Mucosa of rectum (tissue), 2 donors: Measurements from ENCODE around the gene NINJ2.

ENCODE experiments used
- H3K27ac ChIP-seq, 2 donors: one replicate each; pipeline ENCODE4 v1.7.0; 2013; ENCODE audit warnings: inconsistent platforms in 2 of 2, low read depth in 2 of 2, low read length in 2 of 2
- H3K27me3 ChIP-seq, 2 donors: one replicate each; pipeline ENCODE4 v1.7.0; 2013; ENCODE audit warnings: low read length in 2 of 2; ENCODE audit not compliant: control insufficient read depth in 2 of 2, insufficient read depth in 2 of 2
- H3K36me3 ChIP-seq, 2 donors: one replicate each; pipeline ENCODE4 v1.7.0; 2013; ENCODE audit warnings: low read length in 2 of 2; ENCODE audit not compliant: control insufficient read depth in 2 of 2, insufficient read depth in 2 of 2
- H3K4me1 ChIP-seq, 2 donors: one replicate each; pipeline ENCODE4 v1.7.0; 2013; ENCODE audit warnings: low read length in 2 of 2, mild to moderate bottlenecking in 1 of 2; ENCODE audit not compliant: control insufficient read depth in 2 of 2, insufficient read depth in 2 of 2
- H3K4me3 ChIP-seq, 2 donors: one replicate each; pipeline ENCODE4 v1.7.0; 2013; ENCODE audit warnings: low read length in 2 of 2
- H3K9ac ChIP-seq, 2 donors: one replicate each; pipeline ENCODE4 v1.7.0; 2013; ENCODE audit warnings: low read length in 2 of 2, low read depth in 1 of 2, mild to moderate bottlenecking in 1 of 2
- H3K9me3 ChIP-seq, 2 donors: one replicate each; pipeline ENCODE4 v1.7.0; 2013; ENCODE audit warnings: low read length in 2 of 2; ENCODE audit not compliant: control insufficient read depth in 2 of 2
- donor health status: healthy.
- donor health status: Normal muscosa, but diverticular disease.

The NINJ2 gene

GRCh38 chr12:607541-608001 lies 55.7 kb downstream of the NINJ2 start:
- Histone ChIP-seq H3K27ac (no peak overlapping the region), H3K9ac (no peak overlapping the region), H3K9me3 (no peaks in the 10 kb centered on the region), H3K4me1 (peaks cover 0 to 7% of the 10 kb centered on the region in 2 donors), H3K4me3 (no peak overlapping the region), H3K36me3 (no peaks in the 10 kb centered on the region), H3K27me3 (no peaks in the 10 kb centered on the region)

GRCh38 chr12:604956-605355 lies 58.3 kb downstream of the NINJ2 start:
- H3K27ac ChIP-seq = no peak overlapping the region
- H3K27me3 ChIP-seq = no peaks in the 10 kb centered on the region
- no peaks in the 10 kb centered on the region for H3K9me3 ChIP-seq
- no peak overlapping the region for H3K4me3 ChIP-seq
- no peaks in the 10 kb centered on the region for H3K36me3 ChIP-seq
- H3K9ac ChIP-seq = no peak overlapping the region
- peaks cover 0 to 1% of the 10 kb centered on the region in 2 donors for H3K4me1 ChIP-seq

GRCh38 chr12:602700-603068 lies 60.6 kb downstream of the NINJ2 start:
- no peak overlapping the region for H3K27ac ChIP-seq
- H3K4me1 ChIP-seq = no peaks in the 10 kb centered on the region

GRCh38 chr12:601976-602699 lies 61.1 kb downstream of the NINJ2 start:
- H3K9me3 ChIP-seq = no peaks in the 10 kb centered on the region
- H3K9ac ChIP-seq = no peak overlapping the region
- H3K36me3 ChIP-seq = no peaks in the 10 kb centered on the region
- H3K4me3 ChIP-seq = no peak overlapping the region
- H3K27me3 ChIP-seq = no peaks in the 10 kb centered on the region
- H3K27ac ChIP-seq = no peak overlapping the region
- no peaks in the 10 kb centered on the region for H3K4me1 ChIP-seq

More at GRCh38 chr12:602700-603068, 60.6 kb downstream of the NINJ2 start:
- no peaks in the 10 kb centered on the region for H3K36me3 ChIP-seq
- no peak overlapping the region for H3K4me3 ChIP-seq
- no peak overlapping the region for H3K9ac ChIP-seq
- H3K9me3 ChIP-seq = no peaks in the 10 kb centered on the region
- H3K27me3 ChIP-seq = no peaks in the 10 kb centered on the region

GRCh38 chr12:599756-600155 lies 63.5 kb downstream of the NINJ2 start:
- Histone ChIP-seq H3K27me3 (no peaks in the 10 kb centered on the region), H3K36me3 (no peaks in the 10 kb centered on the region), H3K27ac (no peak overlapping the region), H3K9me3 (no peaks in the 10 kb centered on the region), H3K9ac (no peak overlapping the region), H3K4me1 (no peaks in the 10 kb centered on the region), H3K4me3 (no peak overlapping the region)

- Histone ChIP-seq H3K27ac (no peak overlapping the region), H3K36me3 (no peaks in the 10 kb centered on the region), H3K9ac (no peak overlapping the region), H3K27me3 (no peaks in the 10 kb centered on the region), H3K4me3 (no peak overlapping the region), H3K9me3 (no peaks in the 10 kb centered on the region), H3K4me1 (no peaks in the 10 kb centered on the region)
Observed at GRCh38 chr12:597926-598568, 65.2 kb downstream of the NINJ2 start.

- Histone ChIP-seq H3K36me3 (no peaks in the 10 kb centered on the region), H3K27me3 (no peaks in the 10 kb centered on the region), H3K27ac (no peak overlapping the region), H3K9ac (no peak overlapping the region), H3K4me3 (no peak overlapping the region), H3K9me3 (no peaks in the 10 kb centered on the region), H3K4me1 (no peaks in the 10 kb centered on the region)
Observed at GRCh38 chr12:593396-594270, 69.6 kb downstream of the NINJ2 start.

GRCh38 chr12:592024-592505 lies 71.2 kb downstream of the NINJ2 start:
- no peaks in the 10 kb centered on the region for H3K9me3 ChIP-seq
- H3K4me3 ChIP-seq = no peak overlapping the region
- no peaks in the 10 kb centered on the region for H3K36me3 ChIP-seq
- no peaks in the 10 kb centered on the region for H3K4me1 ChIP-seq
- H3K27me3 ChIP-seq = no peaks in the 10 kb centered on the region
- no peak overlapping the region for H3K9ac ChIP-seq
- H3K27ac ChIP-seq = no peak overlapping the region

GRCh38 chr12:591167-592023 lies 71.8 kb downstream of the NINJ2 start:
- Histone ChIP-seq H3K27ac (no peak overlapping the region), H3K4me1 (no peaks in the 10 kb centered on the region), H3K4me3 (no peak overlapping the region), H3K9ac (no peak overlapping the region), H3K27me3 (no peaks in the 10 kb centered on the region), H3K36me3 (no peaks in the 10 kb centered on the region), H3K9me3 (no peaks in the 10 kb centered on the region)
